Measurements from ENCODE around the gene TFF1.

TFF1 gene

DNA sequence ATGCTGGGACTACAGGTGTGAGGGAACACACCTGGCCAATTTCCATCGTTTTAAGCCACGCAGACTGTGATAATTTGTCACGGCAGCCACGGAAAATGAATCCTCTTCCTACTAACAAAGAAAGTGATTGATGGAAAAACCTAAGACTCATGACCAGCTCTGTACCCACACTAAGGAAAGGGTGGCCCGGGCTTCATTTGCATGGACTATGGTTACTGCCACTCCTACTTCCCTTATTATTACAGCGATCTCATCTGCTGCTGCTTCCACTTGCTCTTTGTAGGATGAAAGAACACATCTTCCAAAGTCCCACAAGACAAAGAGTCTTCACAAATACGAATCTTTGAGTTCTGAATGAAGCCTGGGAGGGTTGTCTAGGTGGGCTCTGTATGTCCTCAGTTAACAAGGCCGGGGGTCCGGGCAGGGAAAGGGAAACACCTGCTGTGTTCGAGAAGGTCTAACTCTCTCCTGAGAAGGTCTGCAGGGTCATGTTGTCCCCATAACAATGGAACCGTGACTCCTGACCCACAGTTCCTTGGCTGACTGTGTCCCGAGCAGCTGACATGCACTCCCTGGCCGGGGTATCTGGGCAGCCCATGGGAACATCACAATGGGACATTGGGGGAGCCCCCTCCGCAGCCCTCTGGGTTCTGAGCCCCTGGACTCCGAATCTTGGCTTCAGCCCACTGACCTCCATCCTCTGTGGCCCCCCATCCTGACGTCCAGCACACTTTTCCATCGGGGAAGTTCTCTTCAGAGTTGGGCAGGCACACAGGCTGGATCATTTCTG, 13.3 kb upstream of the TFF1 start:
- DNase-seq, result no peak

- DNase-seq, result no peak
Measured at GRCh38 chr21:42378418-42378817, 12.1 kb upstream of the TFF1 start.

GRCh38 chr21:42377951-42378340, 11.6 kb upstream of the TFF1 start:
- no peak for DNase-seq

GRCh38 chr21:42377211-42377950, 11.0 kb upstream of the TFF1 start:
- no peak for DNase-seq

DNA sequence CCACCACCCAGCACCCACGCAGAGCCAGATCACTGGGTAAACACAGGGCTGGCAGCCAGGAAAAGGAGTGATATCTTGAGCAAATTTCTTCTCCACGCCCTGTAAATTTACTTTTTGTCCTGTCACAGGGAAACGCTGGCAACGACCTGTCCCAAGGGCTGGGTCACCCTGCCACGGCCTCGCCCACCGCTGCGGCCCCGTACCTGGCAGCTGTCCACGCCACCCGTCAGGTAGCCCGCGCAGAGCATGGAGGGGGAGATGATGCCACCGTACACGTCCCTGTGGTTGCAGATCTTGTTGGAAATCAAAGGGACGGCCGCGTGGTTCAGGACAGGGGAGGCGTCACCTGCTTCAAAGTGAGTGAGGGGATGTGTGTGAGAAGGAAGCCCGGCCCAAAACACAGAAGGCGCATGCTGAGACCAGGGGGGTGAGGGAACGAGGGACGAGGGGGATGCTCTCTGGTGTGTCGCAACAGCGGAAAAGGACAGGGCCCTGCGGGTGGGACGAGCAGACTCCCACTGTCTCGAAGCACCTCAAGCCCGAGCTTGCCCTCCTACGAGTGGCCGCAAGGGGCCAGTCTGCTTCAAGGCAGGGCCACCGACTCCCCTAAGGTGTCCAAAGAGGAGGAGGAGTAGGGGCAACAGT, 10.1 kb upstream of the TFF1 start:
- DNase-seq, result no peak

GRCh38 chr21:42375966-42376337, 9.6 kb upstream of the TFF1 start:
- DNase-seq, result no peak

DNA sequence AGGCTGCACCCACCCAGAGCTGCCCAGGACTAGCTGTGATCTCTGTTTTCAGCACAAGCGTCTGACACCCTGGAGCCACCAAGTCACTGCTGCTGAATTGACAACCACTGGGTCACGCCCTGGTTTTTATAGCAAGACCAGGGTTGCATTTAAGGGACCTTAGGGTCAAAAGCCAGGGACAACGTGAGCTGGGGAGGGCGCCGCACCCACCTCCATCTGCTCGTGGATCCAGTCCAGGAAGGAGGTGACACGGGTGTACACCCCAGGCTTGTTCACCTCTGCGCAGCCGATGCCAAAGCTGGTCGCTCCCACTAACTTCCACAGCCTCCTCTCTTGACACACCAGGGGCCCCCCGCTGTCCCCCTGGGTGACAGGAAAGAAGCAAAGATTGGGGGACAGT, 9.2 kb upstream of the TFF1 start:
- no peak for DNase-seq

- DNase-seq, result no peak
Measured at GRCh38 chr21:42374864-42375499, 8.6 kb upstream of the TFF1 start.

- no peak for DNase-seq
Measured at GRCh38 chr21:42374457-42374856, 8.1 kb upstream of the TFF1 start.

- DNase-seq, result no peak
Measured at GRCh38 chr21:42373908-42374455, 7.6 kb upstream of the TFF1 start.

- DNase-seq, result no peak
Measured at GRCh38 chr21:42373196-42373907, 7.0 kb upstream of the TFF1 start.

GRCh38 chr21:42370894-42371654, 4.7 kb upstream of the TFF1 start:
- no peak for DNase-seq

DNA sequence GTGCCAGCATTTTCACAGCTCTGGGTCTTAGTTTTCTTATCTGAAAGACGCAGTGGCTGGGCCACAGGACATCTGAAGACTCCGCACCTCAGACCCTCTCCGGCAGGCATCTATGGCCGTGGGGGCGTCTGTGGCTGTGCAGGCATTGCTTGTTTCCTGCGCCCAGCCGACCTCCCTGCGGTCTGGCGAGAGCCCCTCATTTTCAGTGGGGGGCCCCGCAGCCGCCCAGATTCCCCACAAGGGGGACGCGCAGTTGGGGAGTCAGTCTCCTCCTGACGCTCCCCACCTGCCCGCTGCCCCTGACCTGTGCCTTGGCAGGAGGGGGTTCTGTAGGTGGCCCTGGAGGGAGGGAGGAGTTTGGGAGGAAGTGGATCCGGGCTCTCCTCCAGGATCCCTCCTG, 3.5 kb upstream of the TFF1 start:
- no peak for DNase-seq

GRCh38 chr21:42367367-42368165, 1.2 kb upstream of the TFF1 start:
- DNase-seq, result no peak

- DNase-seq, result no peak
Measured at GRCh38 chr21:42365770-42366169, 565 bp downstream of the TFF1 start.

GRCh38 chr21:42364304-42364865, 1.9 kb downstream of the TFF1 start:
- no peak for DNase-seq

DNA sequence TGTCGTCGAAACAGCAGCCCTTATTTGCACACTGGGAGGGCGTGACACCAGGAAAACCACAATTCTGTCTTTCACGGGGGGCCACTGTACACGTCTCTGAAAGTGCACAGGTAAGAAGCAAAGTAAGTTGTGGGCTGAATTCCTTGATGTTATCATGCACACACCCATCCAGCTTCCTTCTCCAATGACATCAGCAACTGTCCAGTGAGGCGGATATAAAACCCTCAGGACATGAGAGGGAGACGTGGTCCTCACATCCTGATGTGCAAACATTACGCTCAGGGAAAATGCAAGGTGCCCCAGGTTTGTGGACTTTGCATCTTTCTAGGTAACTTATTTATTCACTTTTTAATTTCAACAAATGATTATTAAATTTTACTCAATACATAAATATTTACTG, 3.0 kb downstream of the TFF1 start:
- no peak for DNase-seq

DNA sequence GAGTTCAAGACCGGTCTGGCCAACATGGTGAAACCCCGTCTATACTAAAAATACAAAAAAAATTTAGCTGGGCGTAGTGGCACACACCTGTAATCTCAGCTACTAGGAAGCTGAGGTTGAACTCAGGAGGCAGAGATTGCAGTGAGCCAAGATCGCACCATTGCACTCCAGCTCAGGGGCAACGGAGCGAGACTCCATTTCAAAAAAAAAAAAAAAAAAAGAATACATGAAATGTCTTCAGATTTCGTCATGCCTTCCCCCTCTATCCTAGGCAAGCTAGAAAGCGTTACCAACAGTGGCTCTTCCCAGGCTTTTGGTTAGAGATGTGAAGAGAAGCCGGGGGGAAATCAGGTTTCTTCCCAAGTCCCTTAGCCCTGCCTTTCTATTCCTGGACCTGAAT, 3.6 kb downstream of the TFF1 start:
- no peak for DNase-seq

DNA sequence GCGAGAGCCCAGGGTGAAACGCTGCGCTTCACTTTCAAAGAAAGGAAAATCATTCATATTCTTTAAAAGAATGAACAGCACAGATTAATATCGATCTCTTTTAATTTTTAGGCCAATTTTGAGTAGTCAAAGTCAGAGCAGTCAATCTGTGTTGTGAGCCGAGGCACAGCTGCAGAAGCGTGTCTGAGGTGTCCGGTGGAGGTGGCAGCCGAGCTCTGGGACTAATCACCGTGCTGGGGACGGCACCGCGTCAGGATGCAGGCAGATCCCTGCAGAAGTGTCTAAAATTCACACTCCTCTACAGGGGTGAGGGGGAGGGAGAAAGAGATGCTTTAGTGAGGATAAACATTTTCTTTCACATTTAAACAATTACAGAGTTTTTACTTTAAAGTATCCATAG, 4.1 kb downstream of the TFF1 start:
- no peak for DNase-seq

DNA sequence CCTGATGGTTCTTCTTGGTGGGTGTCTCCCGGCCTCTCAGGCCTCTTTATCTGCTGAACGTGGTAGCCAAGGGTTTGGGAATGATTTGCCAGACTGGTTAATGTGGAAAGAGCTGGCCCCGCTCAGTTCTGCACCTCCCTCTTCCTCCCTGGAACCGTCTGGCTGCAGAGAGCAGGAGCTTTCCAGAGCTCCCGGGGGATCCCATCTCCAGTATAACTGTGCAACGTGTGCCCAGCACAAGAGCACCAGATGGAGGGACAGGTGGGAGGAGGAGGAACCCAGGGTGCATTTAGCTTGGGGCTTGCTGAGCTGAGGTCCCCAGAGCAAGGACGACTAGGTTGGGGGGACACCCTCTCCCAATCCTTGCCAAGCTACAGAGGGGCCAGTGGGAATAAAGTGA, 5.0 kb downstream of the TFF1 start:
- no peak for DNase-seq

DNA sequence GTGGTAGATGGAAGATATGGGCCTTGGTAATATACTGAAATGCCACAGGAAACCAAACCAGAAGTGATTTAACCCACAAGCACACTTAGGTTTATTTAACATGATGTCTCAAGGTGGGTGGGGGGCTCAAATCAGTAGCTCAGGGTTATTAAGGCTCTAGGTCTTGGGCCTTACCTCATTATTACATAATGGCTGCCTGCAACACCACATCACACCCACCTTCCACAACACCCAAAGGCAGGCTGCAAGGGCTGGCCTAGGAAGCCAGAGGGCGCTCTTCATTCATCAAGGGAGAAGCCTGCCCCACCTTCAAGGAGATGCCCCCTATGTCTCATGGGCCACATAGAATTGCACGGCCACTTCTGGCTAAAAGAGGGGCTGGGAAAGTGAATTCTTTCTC, 6.0 kb downstream of the TFF1 start:
- no peak for DNase-seq
